ENCODE results near the gene LRRN2. TPM values are rescaled to one million over a fixed set of nuclear protein-coding genes. Genes with fewer than 3 reads are reported as not detected.
"Not testable (repeated sequence)": the region's sequence is repeated elsewhere in the genome, so short reads cannot be mapped to it uniquely, and the experiment has no call there.

Gene LRRN2
- total RNA-seq, 1 experiment from 2014 or later, result not detected

DNA sequence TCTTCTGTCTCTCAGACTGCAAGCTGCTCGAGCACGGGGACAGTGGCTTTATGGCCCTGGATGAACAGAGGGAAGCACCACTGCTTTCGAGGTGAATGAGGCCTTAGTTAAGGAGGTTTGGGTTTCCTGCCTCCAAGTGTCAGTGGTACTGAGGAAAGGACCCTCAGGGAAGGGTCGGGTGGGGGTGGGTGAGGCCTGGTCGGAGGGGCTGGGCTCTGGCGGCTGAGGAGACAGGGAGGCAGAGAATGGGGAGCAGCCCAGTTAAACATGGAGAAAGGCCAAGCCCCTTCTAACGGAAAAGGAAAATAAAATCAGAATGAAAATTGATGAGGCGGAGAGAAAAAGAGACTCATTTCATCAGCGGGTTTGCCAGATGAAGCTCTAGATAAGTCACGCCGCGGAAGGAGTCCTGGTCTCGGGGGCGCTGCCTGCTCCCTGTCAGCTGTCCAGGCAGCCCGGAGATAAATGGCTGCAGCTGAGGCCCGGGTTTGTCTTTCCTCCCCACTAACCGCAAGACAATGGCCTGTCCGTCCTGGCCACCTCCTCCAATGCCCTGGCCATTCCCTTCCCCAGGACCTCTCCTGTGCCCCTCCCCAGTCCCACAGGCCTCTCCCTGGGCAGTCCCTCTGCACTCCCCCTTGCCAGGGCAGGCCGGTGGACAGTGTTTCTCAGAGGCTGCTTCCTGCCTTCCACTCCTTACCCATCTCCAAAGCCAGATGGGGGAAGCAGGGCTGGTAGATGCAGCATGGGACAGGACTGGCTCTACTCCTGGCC is 55.2 kb downstream of the LRRN2 start:
- Mint-ChIP-seq H3K4me1 (ENCODE audit: low read depth, unreplicated experiment) (peaks cover 12% of the 10 kb centered on the region), H3K36me3 (ENCODE audit: insufficient read depth, unreplicated experiment) (no peaks in the 10 kb centered on the region), H3K4me3 (ENCODE audit: unreplicated experiment) (no peak overlapping the region), H3K27ac (ENCODE audit: unreplicated experiment) (no peak overlapping the region), H3K27me3 (ENCODE audit: insufficient read depth, unreplicated experiment) (peaks cover 9% of the 10 kb centered on the region), H3K9me3 (ENCODE audit: unreplicated experiment) (no peaks in the 10 kb centered on the region)
- TF ChIP-seq, protein P1, sequence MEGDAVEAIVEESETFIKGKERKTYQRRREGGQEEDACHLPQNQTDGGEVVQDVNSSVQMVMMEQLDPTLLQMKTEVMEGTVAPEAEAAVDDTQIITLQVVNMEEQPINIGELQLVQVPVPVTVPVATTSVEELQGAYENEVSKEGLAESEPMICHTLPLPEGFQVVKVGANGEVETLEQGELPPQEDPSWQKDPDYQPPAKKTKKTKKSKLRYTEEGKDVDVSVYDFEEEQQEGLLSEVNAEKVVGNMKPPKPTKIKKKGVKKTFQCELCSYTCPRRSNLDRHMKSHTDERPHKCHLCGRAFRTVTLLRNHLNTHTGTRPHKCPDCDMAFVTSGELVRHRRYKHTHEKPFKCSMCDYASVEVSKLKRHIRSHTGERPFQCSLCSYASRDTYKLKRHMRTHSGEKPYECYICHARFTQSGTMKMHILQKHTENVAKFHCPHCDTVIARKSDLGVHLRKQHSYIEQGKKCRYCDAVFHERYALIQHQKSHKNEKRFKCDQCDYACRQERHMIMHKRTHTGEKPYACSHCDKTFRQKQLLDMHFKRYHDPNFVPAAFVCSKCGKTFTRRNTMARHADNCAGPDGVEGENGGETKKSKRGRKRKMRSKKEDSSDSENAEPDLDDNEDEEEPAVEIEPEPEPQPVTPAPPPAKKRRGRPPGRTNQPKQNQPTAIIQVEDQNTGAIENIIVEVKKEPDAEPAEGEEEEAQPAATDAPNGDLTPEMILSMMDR (IDR thresholded peaks at IDR 0.05; ENCODE audit: insufficient read depth in 1 of 2, low read depth in 1 of 2, low read length in 1 of 2, severe bottlenecking in 1 of 2, unreplicated experiment in 1 of 2), result no peak
- CTCF ChIA-PET, result no interaction called here
- intact Hi-C loops (cut with micrococcal nuclease; ENCODE audit: unreplicated experiment), result no loop called here
- Histone ChIP-seq H3K27me3 (replicated peaks; ENCODE audit: control insufficient read depth, insufficient read depth, low read length) (0 out of 2 replicates have a peak, but pooled peaks cover 1% of the 10 kb centered on the region), H3K4me3 (ENCODE audit: low read depth, low read length) (no peak overlapping the region), H3K4me1 (peaks cover 3% of the 10 kb centered on the region), H3K36me3 (ENCODE audit: control insufficient read depth, insufficient read depth, low read length) (no peaks in the 10 kb centered on the region), H3K9me3 (0 out of 2 replicates have a peak, but pooled peaks cover 2% of the 10 kb centered on the region)
- BruUV-seq (replicated peaks), result no TSS peak
- no peak for DNase-seq
- POLR2A ChIA-PET, result no interaction called here

- H3K27me3 ChIP-seq (replicated peaks; ENCODE audit: control insufficient read depth, insufficient read depth, low read length); BruUV-seq (replicated peaks); H3K4me3 ChIP-seq (ENCODE audit: low read depth, low read length); H3K36me3 ChIP-seq (ENCODE audit: control insufficient read depth, insufficient read depth, low read length); H3K9me3 ChIP-seq; CTCF ChIA-PET; POLR2A ChIA-PET; intact Hi-C loops (cut with micrococcal nuclease; ENCODE audit: unreplicated experiment); H3K27ac Mint-ChIP-seq (ENCODE audit: unreplicated experiment); H3K36me3 Mint-ChIP-seq (ENCODE audit: insufficient read depth, unreplicated experiment); H3K4me3 Mint-ChIP-seq (ENCODE audit: unreplicated experiment); H3K9me3 Mint-ChIP-seq (ENCODE audit: unreplicated experiment); DNase-seq; H3K27me3 Mint-ChIP-seq (ENCODE audit: insufficient read depth, unreplicated experiment): not testable (repeated sequence)
- H3K4me1 ChIP-seq, result peaks cover 11% of the 10 kb centered on the region
- peaks cover 20% of the 10 kb centered on the region for H3K4me1 Mint-ChIP-seq (ENCODE audit: low read depth, unreplicated experiment)
These were observed 56.1 kb downstream of the LRRN2 start for GRCh38 chr1:204629459-204629858.

- H3K9me3 ChIP-seq, result 0 out of 2 replicates have a peak, but pooled peaks cover 2% of the 10 kb centered on the region
- H3K4me1 ChIP-seq, result peaks cover 17% of the 10 kb centered on the region
- intact Hi-C loops (cut with micrococcal nuclease; ENCODE audit: unreplicated experiment), result no loop called here
- Mint-ChIP-seq H3K9me3 (ENCODE audit: unreplicated experiment) (no peaks in the 10 kb centered on the region), H3K36me3 (ENCODE audit: insufficient read depth, unreplicated experiment) (no peaks in the 10 kb centered on the region), H3K4me3 (ENCODE audit: unreplicated experiment) (no peak overlapping the region), H3K27ac (ENCODE audit: unreplicated experiment) (no peak overlapping the region), H3K4me1 (ENCODE audit: low read depth, unreplicated experiment) (peaks cover 21% of the 10 kb centered on the region), H3K27me3 (ENCODE audit: insufficient read depth, unreplicated experiment) (peaks cover 3% of the 10 kb centered on the region)
- DNase-seq, result no peak
- H3K4me3 ChIP-seq (ENCODE audit: low read depth, low read length), result no peak overlapping the region
- TF ChIP-seq, protein P1 (IDR thresholded peaks at IDR 0.05; ENCODE audit: insufficient read depth in 1 of 2, low read depth in 1 of 2, low read length in 1 of 2, severe bottlenecking in 1 of 2, unreplicated experiment in 1 of 2), result no peak
- H3K27me3 ChIP-seq (replicated peaks; ENCODE audit: control insufficient read depth, insufficient read depth, low read length), result 0 out of 2 replicates have a peak, but pooled peaks cover 1% of the 10 kb centered on the region
- POLR2A ChIA-PET, result no interaction called here
- no TSS peak for BruUV-seq (replicated peaks)
- no peaks in the 10 kb centered on the region for H3K36me3 ChIP-seq (ENCODE audit: control insufficient read depth, insufficient read depth, low read length)
- CTCF ChIA-PET, result no interaction called here
These were observed 56.7 kb downstream of the LRRN2 start for GRCh38 chr1:204628868-204629267.

All from Caco-2 (cell line).